HG03520 (cell line): Measurements from ENCODE around the gene TP53I11.

ENCODE experiments used
- ATAC-seq: cut with Tn5 transposase; IDR thresholded peaks from one replicate; pipeline ENCODE4 v1.9.1; 2021; ENCODE audit warnings: mild to moderate bottlenecking, moderate library complexity; ENCODE audit not compliant: unreplicated experiment

Gene TP53I11

DNA sequence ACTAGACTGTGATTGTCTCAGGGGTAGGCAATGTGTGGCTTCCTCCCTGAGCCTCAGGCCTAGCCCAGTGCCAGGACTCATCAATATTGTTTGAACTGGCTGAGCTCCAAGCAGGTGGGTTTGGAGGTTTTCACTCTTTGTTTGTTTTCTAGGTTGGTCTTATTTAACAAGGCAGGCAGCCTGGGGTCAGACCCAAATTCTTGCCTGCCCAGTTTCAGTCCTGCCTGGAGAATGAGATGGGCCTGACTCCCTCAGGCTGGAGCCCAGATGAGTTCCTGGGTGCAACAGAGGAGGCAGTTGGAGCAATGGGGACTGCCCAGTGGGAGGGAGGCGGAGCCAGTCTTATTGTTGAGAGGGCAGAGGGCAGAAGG, 28.3 kb upstream of the TP53I11 start:
- no peak for ATAC-seq

DNA sequence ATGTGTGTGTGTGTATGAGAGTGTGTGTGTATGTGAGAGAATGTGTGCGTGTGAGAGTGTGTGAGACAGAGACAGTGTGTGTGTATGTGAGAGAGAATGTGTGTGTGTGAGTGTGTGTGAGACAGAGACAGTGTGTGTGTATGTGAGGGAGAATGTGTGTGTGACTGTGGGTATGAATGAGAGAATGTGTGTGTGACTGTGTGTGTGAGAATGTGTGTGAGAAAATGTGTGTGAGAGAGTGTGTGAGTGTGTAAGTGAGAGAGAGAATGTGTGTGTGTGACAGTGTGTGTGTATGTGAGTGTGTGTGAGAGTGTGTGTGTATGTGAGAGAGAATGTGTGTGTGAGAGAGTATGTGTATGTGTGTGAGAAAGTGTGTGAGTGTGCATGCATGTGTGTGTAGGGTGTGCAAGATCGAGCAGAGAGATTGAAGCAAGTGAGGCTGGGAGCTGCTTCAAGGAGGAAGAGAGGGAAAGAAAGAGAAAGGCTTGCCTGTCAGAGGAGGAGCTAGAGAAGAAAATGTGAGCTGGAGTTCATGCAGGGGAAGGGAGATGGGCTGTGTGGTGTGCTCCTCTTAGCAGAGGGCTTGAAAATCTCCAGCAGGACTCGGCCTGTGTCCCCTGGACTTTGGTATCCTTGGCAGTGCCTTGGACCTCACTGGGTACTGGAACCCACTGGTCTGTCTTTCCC, 27.7 kb upstream of the TP53I11 start:
- no peak for ATAC-seq

GRCh38 chr11:44977493-44977984, 26.9 kb upstream of the TP53I11 start:
- no peak for ATAC-seq

DNA sequence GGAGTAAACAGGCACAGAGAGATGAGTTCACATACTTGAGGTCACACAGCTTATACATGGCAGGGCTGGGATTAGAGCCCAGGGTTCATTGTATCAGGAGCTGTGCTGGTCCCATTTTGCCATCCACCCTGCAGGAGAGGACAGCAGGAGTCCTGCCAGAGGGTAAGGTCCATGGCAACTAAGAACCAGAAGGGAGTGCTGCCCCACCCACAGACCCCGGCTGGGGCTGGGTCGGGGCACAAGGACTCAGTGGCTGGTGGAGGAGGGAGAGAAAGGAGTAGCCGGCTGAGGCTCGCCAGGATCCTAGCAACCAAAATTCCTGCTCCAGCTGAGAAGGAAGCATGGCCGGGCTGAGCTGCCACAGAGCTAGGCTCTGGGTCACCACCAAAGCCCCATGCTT, 25.9 kb upstream of the TP53I11 start:
- ATAC-seq: no peak

GRCh38 chr11:44974402-44975000, 23.8 kb upstream of the TP53I11 start:
- no peak for ATAC-seq

DNA sequence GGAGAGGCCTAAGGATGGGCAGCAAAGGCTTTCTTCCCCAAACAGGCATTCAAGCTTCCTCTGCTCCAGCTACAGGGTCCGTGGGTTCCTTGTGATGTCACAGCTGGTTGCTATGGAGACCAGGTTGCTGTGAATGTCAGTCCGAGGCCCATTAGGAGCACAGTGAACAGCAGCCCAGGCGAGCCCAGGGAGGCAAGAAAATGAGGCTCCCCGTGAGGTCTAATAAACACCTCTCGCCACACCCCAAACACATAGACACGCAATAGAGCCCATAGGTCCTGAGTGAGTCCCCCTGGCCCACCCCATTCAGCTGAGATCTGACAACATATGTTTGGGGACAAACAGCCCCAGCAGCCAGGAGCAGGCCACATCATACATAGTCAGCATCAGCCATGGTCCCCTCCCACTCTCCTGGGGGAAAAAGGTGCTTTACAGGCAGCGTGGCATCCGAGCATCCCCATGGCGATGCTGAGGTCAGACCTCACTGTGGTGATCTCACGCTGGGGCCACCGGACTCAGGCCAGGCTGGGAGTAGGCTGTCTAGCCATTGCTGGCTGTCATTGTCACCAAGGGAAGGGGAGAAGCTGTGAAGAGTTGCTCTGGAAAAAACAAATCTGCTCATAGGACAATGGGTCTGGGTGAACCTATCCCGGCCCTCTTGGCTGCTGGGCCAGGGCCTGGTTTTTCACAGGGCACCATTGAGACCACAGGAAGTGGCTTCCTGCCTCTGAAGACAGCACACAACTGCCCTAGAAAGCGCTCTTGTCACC, 23.1 kb upstream of the TP53I11 start:
- no peak for ATAC-seq

- ATAC-seq: no peak
Observed at GRCh38 chr11:44972746-44973435, 22.2 kb upstream of the TP53I11 start.

DNA sequence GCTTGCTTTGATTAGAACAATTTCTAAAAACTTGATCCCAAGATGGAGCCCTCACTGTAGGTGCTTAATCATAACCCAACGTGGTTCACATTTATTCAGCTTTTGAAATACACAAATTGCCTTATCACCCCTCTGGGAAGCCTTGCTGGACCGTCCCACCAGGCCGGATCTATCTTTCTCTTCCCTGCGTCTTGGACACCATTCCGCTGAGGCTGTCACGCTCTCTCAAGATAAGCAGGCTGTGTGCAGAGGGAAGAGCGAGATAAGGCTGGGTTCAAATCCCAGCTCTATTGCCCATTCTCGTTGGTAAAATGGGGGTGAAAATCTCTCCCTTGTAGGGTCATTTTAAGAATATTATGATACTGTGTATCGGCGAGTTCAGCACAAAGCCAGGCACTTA, 20.5 kb upstream of the TP53I11 start:
- no peak for ATAC-seq

- ATAC-seq: no peak
Observed at GRCh38 chr11:44970293-44970692, 19.6 kb upstream of the TP53I11 start.

DNA sequence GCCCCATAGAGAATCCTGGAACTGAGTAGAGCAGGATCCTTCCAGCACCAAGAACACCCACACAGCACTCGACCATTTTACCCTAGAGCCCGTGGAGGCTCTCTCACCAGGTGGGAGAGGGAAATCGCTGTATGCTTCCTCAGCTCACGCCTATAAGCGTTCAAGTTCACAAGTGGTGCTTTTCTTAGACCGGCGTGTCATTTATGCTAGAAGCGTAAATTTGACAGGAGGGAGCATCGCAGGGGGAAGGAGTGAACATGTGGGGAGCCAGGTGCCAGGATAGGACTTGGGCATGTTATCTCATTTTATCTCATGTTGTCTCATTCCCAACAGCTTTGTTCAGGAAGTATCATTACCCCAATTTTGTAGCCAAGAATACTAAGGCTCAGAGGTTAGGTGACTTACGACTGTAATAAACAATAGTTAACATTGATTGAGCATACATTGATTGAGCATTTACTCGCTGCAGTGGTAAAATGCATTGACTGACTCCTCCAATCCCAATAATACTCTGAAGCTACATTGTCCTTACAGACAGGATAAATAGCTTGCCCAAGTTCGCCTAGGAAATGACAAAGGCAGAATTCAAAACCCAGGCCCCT, 19.1 kb upstream of the TP53I11 start:
- no peak for ATAC-seq

GRCh38 chr11:44968510-44968909, 17.8 kb upstream of the TP53I11 start:
- ATAC-seq: no peak

- no peak for ATAC-seq
Observed at GRCh38 chr11:44967930-44968496, 17.3 kb upstream of the TP53I11 start.

- no peak for ATAC-seq
Observed at GRCh38 chr11:44966694-44967093, 16.0 kb upstream of the TP53I11 start.

DNA sequence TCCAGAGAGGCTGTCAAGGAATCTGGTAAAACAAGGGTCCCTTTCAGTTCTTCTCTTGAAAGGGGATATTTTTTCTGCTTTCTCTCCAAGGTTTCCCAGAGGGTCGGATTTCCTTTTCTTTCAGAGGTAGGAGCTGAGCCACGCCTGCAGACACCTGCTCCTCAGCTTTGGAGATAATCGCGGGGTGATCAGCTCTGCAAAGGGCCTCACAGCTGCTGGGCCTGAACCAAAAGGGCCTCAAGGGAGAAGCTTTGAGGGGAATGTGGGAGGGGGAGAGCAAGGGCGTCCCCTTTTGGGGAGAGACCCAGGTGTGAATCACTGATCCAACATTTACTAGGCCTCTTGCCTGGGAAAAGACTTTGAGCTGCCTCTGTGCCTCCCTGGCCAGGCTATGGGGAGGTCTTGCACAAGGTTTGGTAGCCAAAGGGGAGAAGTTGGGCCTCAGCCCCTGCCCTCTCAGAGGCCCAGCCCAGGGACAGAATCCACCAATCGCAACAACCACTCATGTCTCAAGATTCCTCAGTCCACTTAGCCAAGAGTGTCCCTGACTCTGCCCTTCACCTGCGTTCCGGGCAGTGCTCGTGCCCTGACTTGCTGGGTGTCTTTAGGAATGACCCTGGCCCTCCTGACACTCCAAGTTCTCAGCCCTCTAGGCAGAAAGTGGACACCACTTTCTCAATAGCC, 14.0 kb upstream of the TP53I11 start:
- no peak for ATAC-seq

- no peak for ATAC-seq
Observed at GRCh38 chr11:44963948-44964347, 13.3 kb upstream of the TP53I11 start.

DNA sequence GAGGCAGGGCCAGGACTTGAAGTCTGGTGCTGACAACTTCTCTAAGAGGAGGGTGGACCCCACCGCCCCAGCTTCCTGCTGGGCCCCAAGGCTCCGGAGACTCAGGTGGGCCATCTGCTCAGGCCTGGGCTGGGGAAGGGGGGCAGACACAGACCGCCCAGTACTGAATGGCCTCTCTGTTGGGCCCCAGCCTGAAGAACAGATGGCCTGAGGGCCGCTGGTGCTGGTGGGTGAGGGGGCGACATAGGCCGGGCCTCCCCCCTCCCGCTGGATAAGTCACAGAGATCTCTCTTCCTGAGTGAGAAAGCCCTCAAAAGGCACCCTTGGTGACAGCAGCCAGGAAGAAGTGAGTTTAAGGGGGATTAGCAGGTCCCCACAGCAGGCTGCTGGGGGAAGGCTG, 12.5 kb upstream of the TP53I11 start:
- no peak for ATAC-seq

DNA sequence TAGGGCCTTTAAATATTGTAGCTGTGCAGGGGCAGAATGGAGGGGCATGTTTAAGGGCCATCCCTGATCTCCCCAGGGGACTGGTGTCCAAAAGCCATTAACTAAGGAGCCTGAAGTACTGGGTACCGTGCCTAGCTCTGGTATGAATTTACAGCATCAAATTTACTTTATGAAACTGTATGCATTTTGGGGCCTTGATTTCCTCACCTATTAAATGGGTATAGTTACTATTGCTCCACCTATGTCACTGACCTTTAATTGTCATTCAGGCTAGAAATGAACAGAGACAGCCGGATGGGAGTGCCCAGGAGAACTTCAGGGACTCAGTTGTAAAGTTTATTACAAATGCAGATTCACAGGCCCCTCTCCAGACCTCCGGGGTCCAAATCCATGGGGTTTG, 11.8 kb upstream of the TP53I11 start:
- ATAC-seq: no peak

DNA sequence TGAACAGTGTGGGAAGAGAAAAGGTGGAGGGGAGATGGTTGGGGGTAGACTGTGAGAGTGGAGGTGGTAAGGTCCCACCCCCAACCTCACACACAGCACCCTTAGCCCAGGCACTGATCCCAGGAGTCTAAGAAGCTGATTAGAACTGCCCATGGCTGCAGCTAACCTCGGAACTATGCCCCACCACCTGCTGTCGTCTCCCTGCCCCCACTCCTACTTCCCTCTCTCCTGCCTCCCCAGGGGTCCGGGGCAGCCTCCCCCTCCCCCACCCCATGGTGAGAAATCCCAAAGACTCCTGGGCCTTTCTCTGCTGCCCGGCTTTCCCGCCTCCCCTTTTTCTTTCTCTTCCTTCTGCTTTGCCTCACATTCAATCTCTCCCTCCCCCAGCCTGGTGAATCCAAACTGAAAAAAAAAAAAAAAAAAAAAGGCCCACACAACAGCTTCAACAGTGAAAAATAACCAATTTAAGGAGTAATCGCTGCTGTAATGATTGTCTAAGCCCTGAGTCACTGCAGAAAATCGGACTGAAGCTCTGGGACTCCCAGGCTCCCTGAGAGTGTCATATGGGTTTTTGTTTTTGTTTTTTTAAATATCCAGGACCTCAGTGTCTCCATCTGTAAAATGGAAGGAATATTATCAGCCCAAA, 9.6 kb upstream of the TP53I11 start:
- ATAC-seq: no peak

DNA sequence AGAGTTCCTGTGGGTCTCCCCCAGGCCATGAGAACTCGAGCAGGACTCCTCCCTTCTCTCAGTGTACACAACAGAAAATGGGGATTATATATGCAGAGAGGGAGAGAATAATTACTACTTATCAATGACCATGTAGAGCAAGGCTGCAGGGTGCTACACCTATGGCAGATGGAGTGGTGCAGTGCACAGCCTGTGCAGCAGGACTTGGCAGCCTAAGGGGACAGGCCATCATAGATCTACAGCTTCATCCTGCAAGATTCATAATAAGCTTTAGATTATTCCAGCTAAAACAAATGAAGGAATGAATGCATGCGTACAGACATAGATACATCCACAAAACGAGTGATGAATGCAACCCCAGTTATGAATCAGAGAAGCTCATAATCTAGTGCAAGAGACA, 8.4 kb upstream of the TP53I11 start:
- ATAC-seq: no peak
